PFSK-1 (cell line): ENCODE measurements around the gene CKAP4.

Source experiments
- FOXP2 ChIP-seq: optimal IDR thresholded peaks from 2 replicates; pipeline ENCODE3; 2011; ENCODE audit warnings: borderline replicate concordance, control low read depth, inconsistent platforms; ENCODE audit not compliant: insufficient read depth; ENCODE audit errors: extremely low read length, extremely low read depth
- POLR2AphosphoS5 ChIP-seq: IDR thresholded peaks from 2 replicates; pipeline ENCODE4 v1.6.1; 2012; ENCODE audit warnings: low read depth, mild to moderate bottlenecking, control low read depth, low read length, moderate library complexity
- SIN3A ChIP-seq: IDR thresholded peaks from 2 replicates; pipeline ENCODE4 v1.6.1; 2012; ENCODE audit warnings: mild to moderate bottlenecking, low read length, moderate library complexity, borderline replicate concordance; ENCODE audit not compliant: insufficient read depth
- TAF1 ChIP-seq: IDR thresholded peaks from 2 replicates; pipeline ENCODE4 v1.6.1; 2012; ENCODE audit warnings: low read length, control low read depth, borderline replicate concordance; ENCODE audit not compliant: insufficient read depth
- TF ChIP-seq, protein P1 (sequence below), 2 experiments: IDR thresholded peaks; 2 replicates each; pipeline versions ENCODE4 v1.6.1 to v1.8.0; 2011 to 2012; ENCODE audit warnings: low read depth in 2 of 2, low read length in 2 of 2, control low read depth in 1 of 2, inconsistent platforms in 1 of 2, mild to moderate bottlenecking in 1 of 2, moderate library complexity in 1 of 2; ENCODE audit not compliant: insufficient read depth in 1 of 2

Gene CKAP4

GRCh38 chr12:106269150-106269771 is 21.4 kb upstream of the CKAP4 start:
- TF ChIP-seq FOXP2, result no peak
- TF ChIP-seq, protein P1, sequence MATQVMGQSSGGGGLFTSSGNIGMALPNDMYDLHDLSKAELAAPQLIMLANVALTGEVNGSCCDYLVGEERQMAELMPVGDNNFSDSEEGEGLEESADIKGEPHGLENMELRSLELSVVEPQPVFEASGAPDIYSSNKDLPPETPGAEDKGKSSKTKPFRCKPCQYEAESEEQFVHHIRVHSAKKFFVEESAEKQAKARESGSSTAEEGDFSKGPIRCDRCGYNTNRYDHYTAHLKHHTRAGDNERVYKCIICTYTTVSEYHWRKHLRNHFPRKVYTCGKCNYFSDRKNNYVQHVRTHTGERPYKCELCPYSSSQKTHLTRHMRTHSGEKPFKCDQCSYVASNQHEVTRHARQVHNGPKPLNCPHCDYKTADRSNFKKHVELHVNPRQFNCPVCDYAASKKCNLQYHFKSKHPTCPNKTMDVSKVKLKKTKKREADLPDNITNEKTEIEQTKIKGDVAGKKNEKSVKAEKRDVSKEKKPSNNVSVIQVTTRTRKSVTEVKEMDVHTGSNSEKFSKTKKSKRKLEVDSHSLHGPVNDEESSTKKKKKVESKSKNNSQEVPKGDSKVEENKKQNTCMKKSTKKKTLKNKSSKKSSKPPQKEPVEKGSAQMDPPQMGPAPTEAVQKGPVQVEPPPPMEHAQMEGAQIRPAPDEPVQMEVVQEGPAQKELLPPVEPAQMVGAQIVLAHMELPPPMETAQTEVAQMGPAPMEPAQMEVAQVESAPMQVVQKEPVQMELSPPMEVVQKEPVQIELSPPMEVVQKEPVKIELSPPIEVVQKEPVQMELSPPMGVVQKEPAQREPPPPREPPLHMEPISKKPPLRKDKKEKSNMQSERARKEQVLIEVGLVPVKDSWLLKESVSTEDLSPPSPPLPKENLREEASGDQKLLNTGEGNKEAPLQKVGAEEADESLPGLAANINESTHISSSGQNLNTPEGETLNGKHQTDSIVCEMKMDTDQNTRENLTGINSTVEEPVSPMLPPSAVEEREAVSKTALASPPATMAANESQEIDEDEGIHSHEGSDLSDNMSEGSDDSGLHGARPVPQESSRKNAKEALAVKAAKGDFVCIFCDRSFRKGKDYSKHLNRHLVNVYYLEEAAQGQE (IDR thresholded peaks at IDR 0.05; ENCODE audit: insufficient read depth in 1 of 2, low read depth in 2 of 2, low read length in 2 of 2), result no peak
- no peak for TF ChIP-seq POLR2AphosphoS5
- no peak for TF ChIP-seq TAF1
- no peak for TF ChIP-seq SIN3A

GRCh38 chr12:106267535-106267934 is 19.7 kb upstream of the CKAP4 start:
- no peak for TF ChIP-seq TAF1
- TF ChIP-seq POLR2AphosphoS5, result no peak
- TF ChIP-seq, protein P1 (IDR thresholded peaks at IDR 0.05; ENCODE audit: insufficient read depth in 1 of 2, low read depth in 2 of 2, low read length in 2 of 2), result no peak
- TF ChIP-seq FOXP2, result no peak
- TF ChIP-seq SIN3A, result no peak

GRCh38 chr12:106265116-106265515 is 17.3 kb upstream of the CKAP4 start:
- TF ChIP-seq POLR2AphosphoS5, result no peak

DNA sequence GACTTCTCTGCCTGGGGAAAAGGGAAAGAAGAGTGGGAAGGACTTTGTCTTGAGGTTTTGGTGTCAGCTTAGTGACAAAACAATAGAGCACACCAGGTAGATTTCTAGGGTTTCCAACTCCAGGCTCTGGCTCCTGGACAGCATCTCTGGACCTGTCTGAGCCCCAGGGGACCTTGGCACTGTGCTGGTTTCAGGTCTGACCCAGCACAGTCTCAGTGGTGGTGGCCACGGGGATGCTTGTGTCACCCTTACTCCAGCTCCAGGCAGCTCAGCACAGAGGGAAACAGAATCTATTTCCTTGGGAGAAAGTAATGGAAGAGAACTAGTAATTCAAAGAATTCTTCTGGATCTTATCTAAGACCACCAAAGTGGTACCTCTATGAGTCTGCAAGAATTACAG is 11.1 kb upstream of the CKAP4 start:
- TF ChIP-seq FOXP2 (no peak), SIN3A (no peak), POLR2AphosphoS5 (no peak), TAF1 (no peak)
- TF ChIP-seq, protein P1 (IDR thresholded peaks at IDR 0.05; ENCODE audit: insufficient read depth in 1 of 2, low read depth in 2 of 2, low read length in 2 of 2), result no peak

- no peak for TF ChIP-seq TAF1
- TF ChIP-seq POLR2AphosphoS5, result no peak
- TF ChIP-seq, protein P1 (IDR thresholded peaks at IDR 0.05; ENCODE audit: insufficient read depth in 1 of 2, low read depth in 2 of 2, low read length in 2 of 2), result no peak
- TF ChIP-seq FOXP2, result no peak
These were observed 10.4 kb upstream of the CKAP4 start for GRCh38 chr12:106258226-106258625.
